HCT116 (cell line): ENCODE measurements around the gene TNFSF10. TPM values are rescaled to one million over a fixed set of nuclear protein-coding genes. Genes with fewer than 3 reads are reported as not detected.
A peak's percentile ranks its signal among the peaks of the same experiment; 100 is the strongest.

Source experiments
- ATAC-seq: fragments of 200-7000 bp; cut with Tn5 transposase; 2 replicates; pipeline ENCODE4 v1.9.1; 2020; ENCODE audit warnings: mild to moderate bottlenecking, moderate library complexity
- BruUV-seq: library from RNA; stranded (reverse); fragments of 400-500 nt; replicated peaks from 2 replicates; lab custom pipeline; 2021; lab: Mats Ljungman, UMichigan
- CTCF ChIA-PET: fragments of 300-600 bp; sonication (Branson Sonifier 250); formaldehyde crosslinking; loops from one replicate; lab custom pipeline; 2021; ENCODE audit warnings: antibody characterized with exemption; lab: Charles Lee
- POLR2A ChIA-PET: fragments of 300-600, 350-600 bp; sonication (Branson Sonifier 250); formaldehyde crosslinking; loops from one replicate; lab custom pipeline; 2021; ENCODE audit warnings: antibody characterized with exemption; lab: Charles Lee
- RAD21 ChIA-PET, 2 experiments: fragments of 300-600 bp; sonication (Branson Sonifier 250); formaldehyde crosslinking; loops; one replicate each; lab custom pipeline; 2023; ENCODE audit warnings: low total read pairs in 2 of 2; ENCODE audit not compliant: uncharacterized antibody in 2 of 2, unreplicated experiment in 2 of 2, low non-redundant PET in 1 of 2; lab: Charles Lee
- DNase-seq: peaks from one replicate; pipeline ENCODE4 v3.0.0-alpha.2; 2010; ENCODE audit warnings: low read depth, low spot score
- H2AFZ ChIP-seq: fragments of 200-600 bp; shearing (Covaris generic), sonication (generic); 2 replicates; pipeline ENCODE4 v1.6.1; 2017; ENCODE audit warnings: low read depth, mixed run types, mixed read lengths, antibody characterized with exemption, low read length; ENCODE audit not compliant: poor library complexity, severe bottlenecking
- H3K27ac ChIP-seq: 2 replicates; pipeline ENCODE4 v1.5.1; 2012; ENCODE audit warnings: low read depth, low read length
- H3K27me3 ChIP-seq: fragments of 200-600 bp; sonication (generic); 2 replicates; pipeline ENCODE4 v1.6.1; 2016; ENCODE audit warnings: mixed run types, low read length, mixed read lengths; ENCODE audit not compliant: insufficient read depth
- H3K36me3 ChIP-seq, 2 experiments: fragments of 200-500 bp in 1 of 2; fragments of 200-600 bp in 1 of 2; sonication (Bioruptor generic) in 1 of 2; sonication (generic) in 1 of 2; 2 replicates each; pipeline versions ENCODE4 v1.5.1 to v1.6.1; 2014 to 2016; ENCODE audit warnings: low read length in 2 of 2, inconsistent platforms in 1 of 2, mixed read lengths in 1 of 2, mixed run types in 1 of 2; ENCODE audit not compliant: insufficient read depth in 2 of 2, control insufficient read depth in 1 of 2
- H3K4me1 ChIP-seq, 2 experiments: fragments of 200-600 bp in 1 of 2; sonication (generic) in 1 of 2; 2 replicates each; pipeline versions ENCODE4 v1.5.1 to v1.6.1; 2012 to 2017; ENCODE audit warnings: low read length in 2 of 2, inconsistent platforms in 1 of 2, mild to moderate bottlenecking in 1 of 2, mixed read lengths in 1 of 2, mixed run types in 1 of 2, moderate library complexity in 1 of 2; ENCODE audit not compliant: insufficient read depth in 2 of 2, control insufficient read depth in 1 of 2
- H3K4me2 ChIP-seq: fragments of 200-600 bp; sonication (generic); 2 replicates; pipeline ENCODE4 v1.6.1; 2017; ENCODE audit warnings: mixed run types, low read length, mixed read lengths
- H3K4me3 ChIP-seq, 2 experiments: fragments of 200-600 bp in 1 of 2; sonication (generic) in 1 of 2; replicated peaks in 1 of 2; 2 replicates each; pipeline ENCODE4 v1.5.1; 2011 to 2016; ENCODE audit warnings: low read length in 2 of 2, control low read depth in 1 of 2, low read depth in 1 of 2, mild to moderate bottlenecking in 1 of 2, mixed read lengths in 1 of 2, mixed run types in 1 of 2
- H3K79me2 ChIP-seq: fragments of 200-600 bp; sonication (generic); 2 replicates; pipeline ENCODE4 v1.6.1; 2017; ENCODE audit warnings: mild to moderate bottlenecking, mixed run types, low read length, moderate library complexity, mixed read lengths; ENCODE audit not compliant: insufficient read depth
- H3K9ac ChIP-seq: fragments of 200-600 bp; sonication (generic); 2 replicates; pipeline ENCODE4 v1.6.1; 2016; ENCODE audit warnings: low read length, mixed read lengths
- H3K9me2 ChIP-seq: fragments of 200-600 bp; sonication (generic), shearing (Covaris generic); 2 replicates; pipeline ENCODE4 v1.6.1; 2017; ENCODE audit warnings: mixed run types, mild to moderate bottlenecking, moderate library complexity; ENCODE audit not compliant: insufficient read depth
- H3K9me3 ChIP-seq, 2 experiments: fragments of 200-500 bp in 1 of 2; fragments of 200-600 bp in 1 of 2; sonication (Bioruptor generic) in 1 of 2; sonication (generic) in 1 of 2; 2 replicates each; pipeline ENCODE4 v1.6.1; 2014 to 2017; ENCODE audit warnings: low read length in 2 of 2, mixed read lengths in 2 of 2, inconsistent platforms in 1 of 2, low read depth in 1 of 2, mild to moderate bottlenecking in 1 of 2, mixed run types in 1 of 2, moderate library complexity in 1 of 2; ENCODE audit not compliant: control insufficient read depth in 1 of 2, insufficient read depth in 1 of 2
- H4K20me1 ChIP-seq: fragments of 200-600 bp; sonication (generic), shearing (Covaris generic); 2 replicates; pipeline ENCODE4 v1.6.1; 2017; ENCODE audit warnings: mixed run types, mild to moderate bottlenecking, moderate library complexity; ENCODE audit not compliant: insufficient read depth
- CBX3 ChIP-seq: IDR thresholded peaks from 2 replicates; pipeline ENCODE4 v1.6.1; 2012; ENCODE audit warnings: low read depth
- EGR1 ChIP-seq: IDR thresholded peaks from 2 replicates; pipeline ENCODE4 v1.6.1; 2012; ENCODE audit warnings: low read depth
- ELF1 ChIP-seq: IDR thresholded peaks from 2 replicates; pipeline ENCODE4 v1.6.1; 2012; ENCODE audit warnings: low read depth, borderline replicate concordance
- EZH2phosphoT487 ChIP-seq: fragments of 200-600 bp; IDR thresholded peaks from 2 replicates; pipeline ENCODE4 v1.6.1; 2018; ENCODE audit warnings: antibody characterized with exemption, borderline replicate concordance
- FOSL1 ChIP-seq: IDR thresholded peaks from 2 replicates; pipeline ENCODE4 v1.6.1; 2012; ENCODE audit warnings: low read depth
- JUND ChIP-seq: IDR thresholded peaks from 2 replicates; pipeline ENCODE4 v1.6.1; 2012
- POLR2A ChIP-seq: IDR thresholded peaks from 2 replicates; pipeline ENCODE4 v1.7.0; 2011; ENCODE audit warnings: borderline replicate concordance; ENCODE audit not compliant: insufficient read depth, insufficient read length; ENCODE audit errors: extremely low read depth
- POLR2AphosphoS5 ChIP-seq: IDR thresholded peaks from 2 replicates; pipeline ENCODE4 v1.6.1; 2011; ENCODE audit warnings: mild to moderate bottlenecking, low read depth, low read length, moderate library complexity
- SIN3A ChIP-seq: IDR thresholded peaks from 2 replicates; pipeline ENCODE4 v1.6.1; 2012; ENCODE audit warnings: low read depth
- SP1 ChIP-seq: IDR thresholded peaks from 2 replicates; pipeline ENCODE4 v1.6.1; 2012; ENCODE audit warnings: low read depth
- SRF ChIP-seq: IDR thresholded peaks from 2 replicates; pipeline ENCODE4 v1.6.1; 2012; ENCODE audit warnings: low read depth
- TCF7L2 ChIP-seq: IDR thresholded peaks from 2 replicates; pipeline ENCODE4 v1.7.0; 2011; ENCODE audit warnings: borderline replicate concordance, inconsistent platforms; ENCODE audit not compliant: insufficient read depth, insufficient read length; ENCODE audit errors: extremely low read depth
- YY1 ChIP-seq: IDR thresholded peaks from 2 replicates; pipeline ENCODE4 v1.6.1; 2011; ENCODE audit warnings: low read length, low read depth, moderate library complexity, mild to moderate bottlenecking; ENCODE audit not compliant: insufficient replicate concordance; ENCODE audit errors: extremely low read depth
- ZFX ChIP-seq: fragments of 450-650 bp; IDR thresholded peaks from 2 replicates; pipeline ENCODE4 v1.6.1; 2017
- ZNF274 ChIP-seq: fragments of 200-500 bp; sonication (Bioruptor generic); IDR thresholded peaks from 2 replicates; pipeline ENCODE4 v1.6.1; 2014; ENCODE audit warnings: mild to moderate bottlenecking, low read depth, low read length, inconsistent platforms
- intact Hi-C: fragments of 100-400 bp; cut with micrococcal nuclease; formaldehyde crosslinking; loops from 2 replicates; pipeline ENCODE4 v1.10.0; 2022
- total RNA-seq: library from RNA; stranded (reverse); gene quantifications from one replicate; pipeline ENCODE4 v1.2.1, GENCODE V29; 2021; ENCODE audit not compliant: unreplicated experiment
- TF ChIP-seq, protein P1 (sequence below): IDR thresholded peaks from 2 replicates; pipeline ENCODE4 v1.6.1; 2012
- TF ChIP-seq, protein P2 (sequence below): IDR thresholded peaks from 2 replicates; pipeline ENCODE4 v1.6.1; 2012
- TF ChIP-seq, protein P3 (sequence below): IDR thresholded peaks from 2 replicates; pipeline ENCODE4 v1.6.1; 2011; ENCODE audit warnings: mild to moderate bottlenecking, low read length, moderate library complexity; ENCODE audit not compliant: insufficient replicate concordance; ENCODE audit errors: extremely low read depth

TNFSF10 gene
- total RNA-seq, 1 experiment from 2014 or later, result 0.20 TPM

DNA sequence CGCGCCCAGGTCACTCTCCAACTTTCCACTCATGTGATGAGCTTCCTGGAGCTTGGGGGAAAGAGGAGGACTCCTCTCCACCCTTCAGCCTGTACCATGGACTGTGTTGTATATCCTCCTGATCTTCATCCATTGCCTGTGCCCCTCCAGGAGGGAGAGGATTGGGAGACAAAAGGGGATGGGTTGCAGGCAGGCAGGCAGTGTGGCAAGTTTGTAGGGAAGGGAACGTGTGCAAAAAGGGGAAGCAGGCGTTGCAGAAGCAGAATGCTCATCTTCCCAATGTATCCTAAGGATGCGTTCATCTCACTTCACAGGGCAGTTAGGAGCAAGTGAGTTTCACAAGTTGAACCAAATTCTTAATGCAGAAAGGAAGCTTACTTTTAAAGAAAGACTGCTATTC is 46.9 kb downstream of the TNFSF10 start:
- peak overlapping the region; percentile 52; the same call in 1 of the 2 replicates for H3K9ac ChIP-seq
- no peaks in the 10 kb centered on the region for H3K27me3 ChIP-seq
- H2AFZ ChIP-seq, result peak overlapping the region; percentile 100
- DNase-seq, result no peak
- BruUV-seq, result no TSS peak
- peak overlapping the region; percentile 99 for H3K4me2 ChIP-seq
- H3K36me3 ChIP-seq, result no peaks in the 10 kb centered on the region
- no peaks in the 10 kb centered on the region for H3K79me2 ChIP-seq
- CTCF ChIA-PET, result interaction anchor here (0.9 to 3.2 kb wide), 14 partner anchors 9 to 1515 kb away, joined by 3 to 19 read pairs (median 5); no protein-coding TSS in a partner anchor
- H3K4me1 ChIP-seq, result peaks cover 6 to 14% of the 10 kb centered on the region in 2 experiments; a peak in 3 of 4 replicates
- TF ChIP-seq ZFX, result no peak
- no peak for TF ChIP-seq CBX3
- TF ChIP-seq FOSL1, result no peak
- no peak for TF ChIP-seq SP1
- TF ChIP-seq EZH2phosphoT487, result no peak
- TF ChIP-seq POLR2A, result no peak
- TF ChIP-seq, protein P1, sequence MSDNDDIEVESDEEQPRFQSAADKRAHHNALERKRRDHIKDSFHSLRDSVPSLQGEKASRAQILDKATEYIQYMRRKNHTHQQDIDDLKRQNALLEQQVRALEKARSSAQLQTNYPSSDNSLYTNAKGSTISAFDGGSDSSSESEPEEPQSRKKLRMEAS, result no peak
- TF ChIP-seq, protein P2, sequence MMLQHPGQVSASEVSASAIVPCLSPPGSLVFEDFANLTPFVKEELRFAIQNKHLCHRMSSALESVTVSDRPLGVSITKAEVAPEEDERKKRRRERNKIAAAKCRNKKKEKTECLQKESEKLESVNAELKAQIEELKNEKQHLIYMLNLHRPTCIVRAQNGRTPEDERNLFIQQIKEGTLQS, result no peak
- TF ChIP-seq JUND, result no peak
- no peak for TF ChIP-seq TCF7L2
- no peak for TF ChIP-seq ELF1
- TF ChIP-seq EGR1, result no peak
- TF ChIP-seq, all 23 proteins: peak for 0
- no peaks in the 10 kb centered on the region for H4K20me1 ChIP-seq
- RAD21 ChIA-PET, result interaction anchor here (0.6 to 2.2 kb wide), 4 partner anchors 15 to 623 kb away, joined by 3 to 11 read pairs (median 4); no protein-coding TSS in a partner anchor
- no peaks in the 10 kb centered on the region for H3K9me2 ChIP-seq
- H3K9me3 ChIP-seq, result no peaks in the 10 kb centered on the region; a peak in 1 of 4 replicates
- intact Hi-C loops, result loop anchor here (5.0 kb wide), 1 partner anchor 829 kb away; no protein-coding TSS in a partner anchor
- peak overlapping the region in 1 of 2 experiments; percentile 67; a peak in 1 of 4 replicates for H3K4me3 ChIP-seq
- H3K27ac ChIP-seq, result no peak overlapping the region
- POLR2A ChIA-PET, result interaction anchor here (0.8 kb wide), 1 partner anchor 9 kb away, joined by 3 read pairs; no protein-coding TSS in a partner anchor
- ATAC-seq, result no peak

DNA sequence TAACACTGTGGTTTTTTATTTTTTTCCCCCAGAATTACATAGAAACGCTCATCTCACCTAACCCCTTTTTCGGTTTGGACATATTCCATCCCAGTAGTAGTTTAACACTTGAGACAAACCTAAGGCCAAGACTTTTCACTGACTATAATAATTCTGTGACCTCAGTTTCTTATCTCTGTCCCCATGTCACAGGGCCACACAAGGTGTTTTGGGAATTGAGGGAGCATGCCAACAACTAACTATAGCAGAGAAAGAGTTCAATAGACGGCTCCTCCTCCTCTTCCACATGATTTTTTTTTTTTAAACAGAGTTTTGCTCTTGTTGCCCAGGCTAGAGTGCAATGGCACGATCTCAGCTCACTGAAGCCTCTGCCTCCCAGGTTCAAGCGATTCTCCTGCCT is 47.5 kb downstream of the TNFSF10 start:
- Histone ChIP-seq H2AFZ (no peak overlapping the region), H3K36me3 (no peaks in the 10 kb centered on the region), H3K9me2 (no peaks in the 10 kb centered on the region), H3K9me3 (no peaks in the 10 kb centered on the region; a peak in 1 of 4 replicates), H3K9ac (no peak overlapping the region), H3K4me1 (peaks cover 6 to 14% of the 10 kb centered on the region in 2 experiments; a peak in 3 of 4 replicates), H3K27ac (no peak overlapping the region), H4K20me1 (no peaks in the 10 kb centered on the region), H3K4me3 (no peak overlapping the region), H3K4me2 (no peak overlapping the region), H3K27me3 (no peaks in the 10 kb centered on the region), H3K79me2 (no peaks in the 10 kb centered on the region)
- ATAC-seq, result no peak
- BruUV-seq, result no TSS peak
- intact Hi-C loops, result loop anchor here (5.0 kb wide), 1 partner anchor 828 kb away; no protein-coding TSS in a partner anchor
- CTCF ChIA-PET, result no interaction called here
- TF ChIP-seq CBX3 (no peak), YY1 (no peak), ZNF274 (no peak), SP1 (no peak), SRF (no peak), SIN3A (no peak), EGR1 (no peak), JUND (no peak), POLR2AphosphoS5 (no peak)
- TF ChIP-seq, protein P3, sequence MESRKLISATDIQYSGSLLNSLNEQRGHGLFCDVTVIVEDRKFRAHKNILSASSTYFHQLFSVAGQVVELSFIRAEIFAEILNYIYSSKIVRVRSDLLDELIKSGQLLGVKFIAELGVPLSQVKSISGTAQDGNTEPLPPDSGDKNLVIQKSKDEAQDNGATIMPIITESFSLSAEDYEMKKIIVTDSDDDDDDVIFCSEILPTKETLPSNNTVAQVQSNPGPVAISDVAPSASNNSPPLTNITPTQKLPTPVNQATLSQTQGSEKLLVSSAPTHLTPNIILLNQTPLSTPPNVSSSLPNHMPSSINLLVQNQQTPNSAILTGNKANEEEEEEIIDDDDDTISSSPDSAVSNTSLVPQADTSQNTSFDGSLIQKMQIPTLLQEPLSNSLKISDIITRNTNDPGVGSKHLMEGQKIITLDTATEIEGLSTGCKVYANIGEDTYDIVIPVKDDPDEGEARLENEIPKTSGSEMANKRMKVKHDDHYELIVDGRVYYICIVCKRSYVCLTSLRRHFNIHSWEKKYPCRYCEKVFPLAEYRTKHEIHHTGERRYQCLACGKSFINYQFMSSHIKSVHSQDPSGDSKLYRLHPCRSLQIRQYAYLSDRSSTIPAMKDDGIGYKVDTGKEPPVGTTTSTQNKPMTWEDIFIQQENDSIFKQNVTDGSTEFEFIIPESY, result no peak
- DNase-seq, result no peak
- POLR2A ChIA-PET, result no interaction called here
- RAD21 ChIA-PET, result interaction anchor here in 1 of 2 experiments (2.2 kb wide), 1 partner anchor 143 kb away, joined by 11 read pairs; no protein-coding TSS in a partner anchor
